Anterior cingulate cortex (tissue), 58 donors: ENCODE data around the gene TCF12.
"Not testable (repeated sequence)": the region's sequence is repeated elsewhere in the genome, so short reads cannot be mapped to it uniquely, and the experiment has no call there.

ENCODE experiments used
- DNase-seq, 58 donors: peaks; one replicate each; lab custom pipeline; 2025; lab: John Stamatoyannopoulos, UW

The TCF12 gene

GRCh38 chr15:56943403-56943802 is 25.0 kb downstream of the TCF12 start:
- no peak for DNase-seq

- no peak for DNase-seq
Measured at GRCh38 chr15:56944485-56944884, 26.0 kb downstream of the TCF12 start.

DNA sequence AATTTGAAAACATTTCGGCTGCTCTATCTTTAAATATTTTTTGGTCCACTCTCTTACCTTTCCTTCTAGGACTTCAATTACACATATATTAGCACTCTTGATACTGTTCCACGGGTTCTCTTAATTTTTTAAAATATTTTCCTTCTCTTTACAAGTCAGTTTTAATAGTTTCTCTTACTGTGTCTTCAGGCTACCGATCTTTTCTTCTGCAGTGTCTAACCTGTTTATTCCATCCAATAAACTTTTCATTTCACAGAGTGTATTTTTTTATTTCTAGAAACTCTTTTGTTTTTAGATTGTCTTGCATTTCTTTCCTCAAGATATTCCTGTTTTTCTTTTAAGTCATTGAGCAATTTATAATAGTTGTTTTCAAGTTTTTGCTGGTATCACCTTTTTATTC is 27.7 kb downstream of the TCF12 start:
- DNase-seq = no peak

- no peak for DNase-seq
Measured at GRCh38 chr15:56948000-56948763, 29.7 kb downstream of the TCF12 start.

GRCh38 chr15:56948764-56949101 is 30.3 kb downstream of the TCF12 start:
- no peak for DNase-seq

GRCh38 chr15:56950979-56951378 is 32.5 kb downstream of the TCF12 start:
- DNase-seq = no peak

DNA sequence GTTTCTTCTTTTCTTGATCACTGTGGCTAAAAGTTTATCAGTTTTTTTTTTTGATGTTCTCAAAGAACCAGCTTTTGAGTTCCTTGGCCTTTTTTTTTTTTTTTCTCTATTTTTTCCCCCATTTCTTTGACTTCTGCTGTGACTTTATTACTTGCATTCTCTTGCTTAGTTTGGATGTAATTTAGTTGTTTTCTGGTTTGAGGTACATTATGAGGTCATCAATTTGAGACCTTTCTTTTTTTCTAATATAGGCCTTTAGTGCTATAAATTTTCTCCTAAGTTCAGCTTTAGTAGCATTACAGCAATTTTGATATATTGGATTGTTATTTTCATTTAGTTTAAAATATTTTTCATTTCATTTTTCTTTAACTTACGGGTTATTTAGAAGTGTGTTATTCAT is 35.3 kb downstream of the TCF12 start:
- no peak for DNase-seq

DNA sequence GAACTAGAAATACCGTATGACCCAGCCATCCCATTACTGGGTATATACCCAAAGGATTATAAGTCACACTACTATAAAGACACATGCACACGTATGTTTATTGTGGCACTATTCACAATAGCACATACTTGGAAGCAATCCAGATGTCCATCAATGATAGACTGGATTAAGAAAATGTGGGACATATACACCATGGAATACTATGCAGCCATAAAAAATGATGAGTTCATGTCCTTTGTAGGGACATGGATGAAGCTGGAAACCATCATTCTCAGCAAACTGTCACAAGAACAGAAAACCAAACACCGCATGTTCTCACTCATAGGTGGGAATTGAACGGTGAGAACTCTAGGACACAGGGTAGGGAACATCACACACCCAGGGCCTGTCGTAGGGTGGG is 36.6 kb downstream of the TCF12 start:
- not testable (repeated sequence) for DNase-seq

- no peak for DNase-seq
Measured at GRCh38 chr15:56956538-56956937, 38.1 kb downstream of the TCF12 start.

DNA sequence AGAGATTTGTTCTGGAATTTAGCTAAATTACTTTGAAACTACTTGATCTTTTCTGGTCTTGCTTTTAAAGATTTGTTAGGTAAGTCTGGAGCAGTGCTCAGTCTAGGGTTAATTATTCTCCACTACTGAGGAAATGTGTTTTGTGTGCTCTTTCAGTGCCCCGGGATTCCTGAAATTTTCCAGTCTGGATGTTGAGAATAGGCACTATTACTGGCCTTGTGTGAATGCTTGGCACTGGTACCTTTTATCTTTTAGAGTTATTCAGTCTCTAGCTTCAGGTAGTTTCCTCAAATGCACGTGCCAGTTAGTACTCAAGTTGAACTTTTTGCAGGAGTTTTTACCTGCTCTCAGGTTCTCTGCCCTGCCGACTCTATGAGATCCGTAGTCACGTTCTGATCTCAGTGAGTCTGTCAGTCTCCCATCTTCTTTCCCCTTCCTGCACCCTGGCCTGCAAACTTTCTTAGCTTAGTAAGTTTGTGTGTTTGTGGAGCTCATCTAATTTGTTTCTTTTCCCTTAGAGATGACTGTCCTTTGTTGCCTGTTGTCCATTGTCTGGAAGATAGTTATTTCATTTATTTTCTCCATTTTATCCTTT is 39.5 kb downstream of the TCF12 start:
- DNase-seq = no peak

DNA sequence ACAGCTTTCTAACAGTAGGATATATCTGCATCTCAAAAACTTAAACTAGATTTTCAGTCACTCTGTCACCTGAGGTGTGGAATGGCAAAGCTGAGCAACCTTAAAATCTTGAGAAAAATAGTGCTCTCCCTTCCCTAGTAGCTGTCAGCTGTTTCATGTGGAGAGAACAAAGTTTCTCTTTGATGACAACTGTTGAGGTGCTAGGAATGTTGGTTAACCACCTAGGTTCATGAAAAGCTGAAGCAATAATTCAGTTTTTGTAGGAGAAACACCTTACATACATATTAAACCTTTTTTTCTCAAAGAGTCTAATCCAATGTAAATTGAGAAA is 40.8 kb downstream of the TCF12 start:
- no peak for DNase-seq

GRCh38 chr15:56960116-56960515 is 41.7 kb downstream of the TCF12 start:
- DNase-seq = no peak

GRCh38 chr15:56963126-56963525 is 44.7 kb downstream of the TCF12 start:
- no peak for DNase-seq

- peak in 1 of 58 donors; percentile 17 for DNase-seq
Measured at GRCh38 chr15:56963710-56964109, 45.3 kb downstream of the TCF12 start.

GRCh38 chr15:56964182-56964581 is 45.7 kb downstream of the TCF12 start:
- DNase-seq = no peak

GRCh38 chr15:56965231-56966013 is 47.0 kb downstream of the TCF12 start:
- DNase-seq = no peak

DNA sequence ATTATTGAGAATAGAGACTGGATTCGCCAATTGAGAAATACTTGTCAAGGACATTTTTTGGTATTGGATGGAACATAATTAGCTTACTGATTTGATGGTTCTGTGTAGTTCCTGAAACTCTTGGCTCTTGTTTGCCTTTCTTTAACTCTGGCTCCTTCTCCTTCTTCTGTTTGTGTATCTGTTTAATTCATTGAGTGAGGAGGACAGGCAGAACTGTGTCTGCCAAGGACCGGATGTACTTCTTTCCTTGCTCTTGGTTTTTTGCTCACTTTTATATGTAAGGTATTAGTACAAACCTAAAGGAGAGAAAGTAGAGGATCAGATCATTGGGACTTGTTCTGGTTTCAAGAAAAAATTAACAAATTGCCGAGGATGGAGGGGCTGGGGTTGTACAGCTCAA is 48.9 kb downstream of the TCF12 start:
- DNase-seq = no peak

GRCh38 chr15:56968256-56968655 is 49.8 kb downstream of the TCF12 start:
- no peak for DNase-seq

- no peak for DNase-seq
Measured at GRCh38 chr15:56968821-56969220, 50.4 kb downstream of the TCF12 start.

DNA sequence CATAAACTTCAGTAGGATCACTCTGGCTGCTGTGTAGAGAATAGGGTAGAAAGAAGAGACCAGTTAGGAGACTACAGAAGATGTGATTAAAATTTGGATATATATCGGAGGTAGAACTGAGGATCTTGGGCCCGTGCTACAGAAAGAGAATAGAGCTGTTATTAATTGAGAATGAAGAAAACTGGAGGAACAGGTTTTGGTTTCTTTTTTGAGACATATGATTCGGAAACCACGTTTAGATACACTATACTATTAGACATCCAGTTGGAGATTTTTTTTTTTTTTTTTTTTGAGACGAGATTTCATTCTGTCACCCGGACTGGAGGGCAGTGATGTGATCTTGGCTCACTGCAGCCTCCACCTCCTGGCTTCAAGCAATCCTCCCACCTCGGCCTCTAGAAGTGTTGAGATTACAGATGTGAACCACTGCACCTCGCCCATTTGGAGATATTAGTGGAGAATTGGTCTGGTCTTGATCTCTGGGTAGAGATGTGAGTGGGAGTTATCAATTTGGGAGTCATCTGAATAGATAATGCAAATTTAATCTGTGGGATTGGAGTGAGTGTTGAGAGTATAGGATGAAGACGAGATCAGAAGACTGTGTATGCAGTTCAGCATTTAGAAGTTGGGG is 50.9 kb downstream of the TCF12 start:
- no peak for DNase-seq

DNA sequence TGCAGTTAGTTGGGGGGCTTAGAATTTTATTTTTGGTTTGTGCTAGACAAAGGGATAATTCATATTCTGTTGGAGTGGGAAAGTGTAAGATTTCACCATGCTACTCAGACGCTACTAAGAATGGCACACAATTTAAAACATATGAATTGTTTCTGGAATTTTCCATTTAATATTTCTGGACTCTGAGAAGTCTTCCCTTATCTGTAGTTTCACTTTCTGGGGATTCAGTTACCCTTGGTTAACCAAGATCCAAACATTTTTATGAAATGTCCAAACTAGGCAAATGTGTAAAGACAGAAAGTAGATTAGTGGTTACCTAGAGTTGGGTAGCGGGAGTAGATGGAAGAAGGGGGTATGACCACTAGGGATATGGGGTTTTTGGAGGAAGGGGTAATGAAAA is 53.1 kb downstream of the TCF12 start:
- no peak for DNase-seq
